Measurements from ENCODE around the gene LAMA5.

LAMA5 gene

DNA sequence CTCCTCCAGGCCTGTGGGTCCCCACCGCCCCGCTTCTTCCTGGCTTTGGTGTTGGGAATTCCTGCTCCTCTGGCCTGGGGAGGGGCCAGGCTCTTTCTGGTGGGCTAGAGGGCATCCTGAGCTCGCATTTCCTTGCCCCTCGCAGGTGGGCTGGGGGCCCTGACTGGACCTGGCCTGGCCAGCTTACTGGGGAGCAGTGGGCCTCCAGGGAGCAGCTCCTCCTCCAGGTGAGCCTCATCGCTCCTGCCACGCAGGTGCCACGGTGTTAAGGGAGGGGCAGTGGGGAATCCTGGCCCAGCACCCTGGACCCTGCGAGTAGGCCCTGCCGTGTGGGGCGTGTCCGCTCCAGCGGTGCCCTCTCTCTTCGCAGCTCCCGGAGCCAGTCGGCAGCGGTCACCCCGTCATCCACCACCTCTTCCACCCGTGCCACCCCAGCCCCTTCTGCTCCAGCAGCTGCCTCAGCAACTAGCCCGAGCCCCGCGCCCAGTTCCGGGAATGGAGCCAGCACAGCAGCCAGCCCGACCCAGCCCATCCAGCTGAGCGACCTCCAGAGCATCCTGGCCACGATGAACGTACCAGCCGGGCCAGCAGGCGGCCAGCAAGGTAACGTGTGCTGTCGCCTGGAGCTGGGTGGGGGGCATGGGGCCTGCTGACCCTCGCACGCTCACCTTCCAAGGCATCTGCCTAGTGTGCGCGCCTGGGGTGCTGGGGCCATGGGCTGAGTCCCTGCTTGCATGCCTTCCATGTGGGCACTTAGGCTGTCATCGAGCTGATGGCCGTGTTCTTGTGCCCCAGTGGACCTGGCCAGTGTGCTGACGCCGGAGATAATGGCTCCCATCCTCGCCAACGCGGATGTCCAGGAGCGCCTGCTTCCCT is 59.6 kb downstream of the LAMA5 start:
- no peak overlapping the region for H3K4me3 ChIP-seq (ENCODE audit: insufficient read depth, low read depth, low read length, poor library complexity, severe bottlenecking)

GRCh38 chr20:62306414-62307187 is 60.5 kb downstream of the LAMA5 start:
- Histone ChIP-seq H3K36me3 (ENCODE audit: control insufficient read depth, insufficient read depth, low read length) (peaks cover 36% of the 10 kb centered on the region), H3K27me3 (replicated peaks; ENCODE audit: control insufficient read depth, insufficient read depth, low read length, poor library complexity, severe bottlenecking) (no peaks in the 10 kb centered on the region), H3K4me3 (ENCODE audit: insufficient read depth, low read depth, low read length, poor library complexity, severe bottlenecking) (no peak overlapping the region), H3K27ac (ENCODE audit: insufficient read depth, low read length, poor library complexity, severe bottlenecking) (no peak overlapping the region), H3K4me1 (ENCODE audit: control insufficient read depth, insufficient read depth, low read length, poor library complexity, severe bottlenecking) (peaks cover 27% of the 10 kb centered on the region), H3K9me3 (ENCODE audit: control insufficient read depth, low read length) (no peaks in the 10 kb centered on the region)
- DNase-seq, result no peak

More for the DNA sequence above, 59.6 kb downstream of the LAMA5 start:
- H3K36me3 ChIP-seq (ENCODE audit: control insufficient read depth, insufficient read depth, low read length), result peaks cover 36% of the 10 kb centered on the region
- H3K27ac ChIP-seq (ENCODE audit: insufficient read depth, low read length, poor library complexity, severe bottlenecking), result no peak overlapping the region
- no peaks in the 10 kb centered on the region for H3K9me3 ChIP-seq (ENCODE audit: control insufficient read depth, low read length)
- no peak for DNase-seq
- peaks cover 21% of the 10 kb centered on the region for H3K4me1 ChIP-seq (ENCODE audit: control insufficient read depth, insufficient read depth, low read length, poor library complexity, severe bottlenecking)
- H3K27me3 ChIP-seq (replicated peaks; ENCODE audit: control insufficient read depth, insufficient read depth, low read length, poor library complexity, severe bottlenecking), result no peaks in the 10 kb centered on the region

GRCh38 chr20:62305765-62306413 is 61.2 kb downstream of the LAMA5 start:
- peaks cover 36% of the 10 kb centered on the region for H3K36me3 ChIP-seq (ENCODE audit: control insufficient read depth, insufficient read depth, low read length)
- H3K4me1 ChIP-seq (ENCODE audit: control insufficient read depth, insufficient read depth, low read length, poor library complexity, severe bottlenecking), result peaks cover 27% of the 10 kb centered on the region
- H3K4me3 ChIP-seq (ENCODE audit: insufficient read depth, low read depth, low read length, poor library complexity, severe bottlenecking), result no peak overlapping the region
- no peaks in the 10 kb centered on the region for H3K27me3 ChIP-seq (replicated peaks; ENCODE audit: control insufficient read depth, insufficient read depth, low read length, poor library complexity, severe bottlenecking)
- no peak overlapping the region for H3K27ac ChIP-seq (ENCODE audit: insufficient read depth, low read length, poor library complexity, severe bottlenecking)
- no peak for DNase-seq
- H3K9me3 ChIP-seq (ENCODE audit: control insufficient read depth, low read length), result no peaks in the 10 kb centered on the region

DNA sequence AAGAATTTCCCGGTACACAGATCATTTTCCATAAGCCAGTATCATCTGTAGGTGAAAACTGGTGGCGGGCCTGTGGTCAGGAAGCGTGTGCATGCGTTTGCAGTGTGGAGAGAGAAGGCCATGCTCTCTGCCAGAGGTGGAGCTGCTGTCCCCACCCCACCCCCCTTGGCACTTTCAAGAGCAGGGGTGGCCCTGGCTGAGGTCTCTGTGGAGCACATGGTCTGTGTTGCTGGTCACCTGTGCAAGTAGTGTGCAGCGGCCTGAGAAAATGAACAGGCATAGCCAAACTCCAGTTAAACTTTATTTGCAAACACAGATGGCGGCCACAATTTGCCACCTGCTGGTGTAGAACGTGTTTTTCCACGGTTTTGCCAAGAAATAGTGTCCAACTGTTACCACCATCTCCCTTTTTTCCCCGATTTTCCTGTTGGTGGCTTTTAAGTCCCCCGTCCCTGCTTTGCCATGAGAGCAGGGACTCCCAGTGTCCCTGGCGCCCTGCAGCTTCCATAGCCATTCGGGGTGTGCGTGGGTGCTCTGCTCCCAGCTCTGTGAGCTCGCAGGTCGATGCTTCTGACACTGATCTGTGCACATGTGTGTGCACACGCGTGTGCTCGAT is 61.9 kb downstream of the LAMA5 start:
- Histone ChIP-seq H3K4me1 (ENCODE audit: control insufficient read depth, insufficient read depth, low read length, poor library complexity, severe bottlenecking) (peaks cover 27% of the 10 kb centered on the region), H3K27ac (ENCODE audit: insufficient read depth, low read length, poor library complexity, severe bottlenecking) (no peak overlapping the region), H3K27me3 (replicated peaks; ENCODE audit: control insufficient read depth, insufficient read depth, low read length, poor library complexity, severe bottlenecking) (no peaks in the 10 kb centered on the region), H3K9me3 (ENCODE audit: control insufficient read depth, low read length) (no peaks in the 10 kb centered on the region), H3K36me3 (ENCODE audit: control insufficient read depth, insufficient read depth, low read length) (peaks cover 36% of the 10 kb centered on the region), H3K4me3 (ENCODE audit: insufficient read depth, low read depth, low read length, poor library complexity, severe bottlenecking) (no peak overlapping the region)
- DNase-seq, result no peak

- Histone ChIP-seq H3K4me1 (ENCODE audit: control insufficient read depth, insufficient read depth, low read length, poor library complexity, severe bottlenecking) (peaks cover 27% of the 10 kb centered on the region), H3K27me3 (replicated peaks; ENCODE audit: control insufficient read depth, insufficient read depth, low read length, poor library complexity, severe bottlenecking) (no peaks in the 10 kb centered on the region), H3K36me3 (ENCODE audit: control insufficient read depth, insufficient read depth, low read length) (peaks cover 36% of the 10 kb centered on the region), H3K9me3 (ENCODE audit: control insufficient read depth, low read length) (no peaks in the 10 kb centered on the region), H3K27ac (ENCODE audit: insufficient read depth, low read length, poor library complexity, severe bottlenecking) (peak overlapping the region; percentile 79), H3K4me3 (ENCODE audit: insufficient read depth, low read depth, low read length, poor library complexity, severe bottlenecking) (peak overlapping the region; percentile 79)
- no peak for DNase-seq
Observed at GRCh38 chr20:62304331-62305148, 62.6 kb downstream of the LAMA5 start.

- Histone ChIP-seq H3K27ac (ENCODE audit: insufficient read depth, low read length, poor library complexity, severe bottlenecking) (peak overlapping the region; percentile 79), H3K36me3 (ENCODE audit: control insufficient read depth, insufficient read depth, low read length) (peaks cover 28% of the 10 kb centered on the region), H3K4me3 (ENCODE audit: insufficient read depth, low read depth, low read length, poor library complexity, severe bottlenecking) (peak overlapping the region; percentile 79), H3K9me3 (ENCODE audit: control insufficient read depth, low read length) (no peaks in the 10 kb centered on the region), H3K4me1 (ENCODE audit: control insufficient read depth, insufficient read depth, low read length, poor library complexity, severe bottlenecking) (peaks cover 27% of the 10 kb centered on the region), H3K27me3 (replicated peaks; ENCODE audit: control insufficient read depth, insufficient read depth, low read length, poor library complexity, severe bottlenecking) (no peaks in the 10 kb centered on the region)
- DNase-seq, result no peak
Observed at GRCh38 chr20:62303340-62304226, 63.5 kb downstream of the LAMA5 start.

- H3K4me1 ChIP-seq (ENCODE audit: control insufficient read depth, insufficient read depth, low read length, poor library complexity, severe bottlenecking), result peaks cover 27% of the 10 kb centered on the region
- peaks cover 23% of the 10 kb centered on the region for H3K36me3 ChIP-seq (ENCODE audit: control insufficient read depth, insufficient read depth, low read length)
- H3K27me3 ChIP-seq (replicated peaks; ENCODE audit: control insufficient read depth, insufficient read depth, low read length, poor library complexity, severe bottlenecking), result no peaks in the 10 kb centered on the region
- no peaks in the 10 kb centered on the region for H3K9me3 ChIP-seq (ENCODE audit: control insufficient read depth, low read length)
- peak overlapping the region; percentile 79 for H3K4me3 ChIP-seq (ENCODE audit: insufficient read depth, low read depth, low read length, poor library complexity, severe bottlenecking)
- H3K27ac ChIP-seq (ENCODE audit: insufficient read depth, low read length, poor library complexity, severe bottlenecking), result peak overlapping the region; percentile 79
- DNase-seq, result no peak
Observed at GRCh38 chr20:62303062-62303339, 64.1 kb downstream of the LAMA5 start.

- Histone ChIP-seq H3K27ac (ENCODE audit: insufficient read depth, low read length, poor library complexity, severe bottlenecking) (peak within 1 kb of the TSS; percentile 79), H3K27me3 (replicated peaks; ENCODE audit: control insufficient read depth, insufficient read depth, low read length, poor library complexity, severe bottlenecking) (no peaks in the 10 kb centered on the region), H3K4me1 (ENCODE audit: control insufficient read depth, insufficient read depth, low read length, poor library complexity, severe bottlenecking) (peaks cover 27% of the 10 kb centered on the region), H3K4me3 (ENCODE audit: insufficient read depth, low read depth, low read length, poor library complexity, severe bottlenecking) (peak within 1 kb of the TSS; percentile 79), H3K9me3 (ENCODE audit: control insufficient read depth, low read length) (no peaks in the 10 kb centered on the region), H3K36me3 (ENCODE audit: control insufficient read depth, insufficient read depth, low read length) (peaks cover 18% of the 10 kb centered on the region)
- DNase-seq, result peak; percentile 89 to 94 (median 91)
Observed at GRCh38 chr20:62302341-62303061, 64.6 kb downstream of the LAMA5 start, which contains the start of gene ADRM1. Gene ADRM1 (plus strand): TSS chr20:62302997. CDS start chr20:62303569, 572 bp downstream.
